SK-N-SH (cell line): ENCODE data around the gene HOXA5. TPM values are rescaled to one million over a fixed set of nuclear protein-coding genes. Genes with fewer than 3 reads are reported as not detected.

Experiments used
- CTCF ChIA-PET: fragments of 300-600, 350-600 bp; formaldehyde crosslinking; extraction: SDS; loops from one replicate; lab custom pipeline; 2021; lab: Yijun Ruan, JAX
- POLR2A ChIA-PET: fragments of 350-600 bp; sonication (Branson Sonifier 250); formaldehyde crosslinking; extraction: SDS; loops from one replicate; lab custom pipeline; 2020; ENCODE audit warnings: antibody characterized with exemption, inconsistent platforms; lab: Yijun Ruan, JAX
- DNase-seq: peaks from one replicate; pipeline ENCODE4 v3.0.0; 2012
- H2AFZ ChIP-seq: fragments of 200-600 bp; sonication (generic); 2 replicates; pipeline ENCODE4 v1.8.1; 2016; ENCODE audit warnings: antibody characterized with exemption, mild to moderate bottlenecking, low read depth
- H3F3A ChIP-seq: fragments of 200-600 bp; sonication (generic); replicated peaks from 2 replicates; pipeline ENCODE3; 2016; ENCODE audit warnings: antibody characterized with exemption, mild to moderate bottlenecking; ENCODE audit not compliant: insufficient read depth
- H3K27ac ChIP-seq, 2 experiments: fragments of 200-500 bp in 1 of 2; fragments of 200-600 bp in 1 of 2; sonication (Bioruptor generic) in 1 of 2; sonication (generic), shearing (Covaris generic) in 1 of 2; 2 replicates each; pipeline versions ENCODE4 v1.5.1 to v1.6.1; 2014 to 2016; ENCODE audit warnings: low read depth in 2 of 2, inconsistent platforms in 1 of 2, low read length in 1 of 2, mild to moderate bottlenecking in 1 of 2, mixed read lengths in 1 of 2
- H3K27me3 ChIP-seq: fragments of 200-600 bp; sonication (generic), shearing (Covaris generic); 2 replicates; pipeline ENCODE4 v1.6.1; 2016; ENCODE audit warnings: mixed run types; ENCODE audit not compliant: insufficient read depth
- H3K36me3 ChIP-seq, 2 experiments: fragments of 200-500 bp in 1 of 2; fragments of 200-600 bp in 1 of 2; sonication (Bioruptor generic) in 1 of 2; sonication (generic) in 1 of 2; replicated peaks in 1 of 2; 2 replicates each; pipeline versions ENCODE3 to v1.5.1; 2014 to 2016; ENCODE audit warnings: low read length in 1 of 2, mild to moderate bottlenecking in 1 of 2; ENCODE audit not compliant: insufficient read depth in 2 of 2, control insufficient read depth in 1 of 2
- H3K4me1 ChIP-seq, 2 experiments: fragments of 200-500 bp in 1 of 2; fragments of 200-600 bp in 1 of 2; sonication (Bioruptor generic) in 1 of 2; sonication (generic), shearing (Covaris generic) in 1 of 2; 2 replicates each; pipeline versions ENCODE4 v1.5.1 to v1.6.1; 2014 to 2016; ENCODE audit warnings: low read depth in 1 of 2, low read length in 1 of 2, mixed run types in 1 of 2; ENCODE audit not compliant: insufficient read depth in 2 of 2, control insufficient read depth in 1 of 2
- H3K4me2 ChIP-seq: fragments of 200-600 bp; sonication (generic), shearing (Covaris generic); 2 replicates; pipeline ENCODE4 v1.6.1; 2017; ENCODE audit warnings: mixed run types
- H3K4me3 ChIP-seq, 2 experiments: fragments of 200-500 bp in 1 of 2; fragments of 200-600 bp in 1 of 2; sonication (Bioruptor generic) in 1 of 2; sonication (generic), shearing (Covaris generic) in 1 of 2; 2 replicates each; pipeline versions ENCODE4 v1.5.1 to v1.8.1; 2014 to 2016; ENCODE audit warnings: low read depth in 2 of 2, inconsistent platforms in 1 of 2, low read length in 1 of 2, mild to moderate bottlenecking in 1 of 2, mixed read lengths in 1 of 2, moderate library complexity in 1 of 2
- H3K79me2 ChIP-seq: fragments of 200-600 bp; sonication (generic); 2 replicates; pipeline ENCODE4 v1.8.1; 2017; ENCODE audit warnings: mild to moderate bottlenecking; ENCODE audit not compliant: insufficient read depth
- H3K9ac ChIP-seq: fragments of 200-600 bp; sonication (generic); 2 replicates; pipeline ENCODE4 v1.6.1; 2017; ENCODE audit warnings: mixed run types
- H3K9me2 ChIP-seq: fragments of 200-600 bp; sonication (generic); 2 replicates; pipeline ENCODE4 v1.6.1; 2017; ENCODE audit warnings: mixed run types
- H3K9me3 ChIP-seq: fragments of 200-600 bp; sonication (generic); 2 replicates; pipeline ENCODE4 v1.6.1; 2017; ENCODE audit warnings: mixed run types, mild to moderate bottlenecking, moderate library complexity
- H4K20me1 ChIP-seq: fragments of 200-600 bp; sonication (generic); 2 replicates; pipeline ENCODE4 v1.6.1; 2017; ENCODE audit warnings: mild to moderate bottlenecking, mixed run types; ENCODE audit not compliant: insufficient read depth
- CHD2 ChIP-seq: fragments of 150-350 bp; IDR thresholded peaks from 2 replicates; pipeline ENCODE4 v1.6.1; 2018; ENCODE audit warnings: low read length; ENCODE audit not compliant: partially characterized antibody
- ELF1 ChIP-seq: IDR thresholded peaks from 2 replicates; pipeline ENCODE4 v1.4.0; 2012
- EZH2phosphoT487 ChIP-seq: fragments of 200-600 bp; sonication (generic); IDR thresholded peaks from 2 replicates; pipeline ENCODE4 v1.6.1; 2017; ENCODE audit warnings: low read depth, mixed run types, mild to moderate bottlenecking, antibody characterized with exemption, moderate library complexity, borderline replicate concordance
- FOXM1 ChIP-seq: IDR thresholded peaks from 2 replicates; pipeline ENCODE4 v1.4.0; 2012; ENCODE audit warnings: low read depth, mild to moderate bottlenecking
- GABPA ChIP-seq: IDR thresholded peaks from 2 replicates; pipeline ENCODE4 v1.4.0; 2012; ENCODE audit warnings: low read depth, mild to moderate bottlenecking
- GATA2 ChIP-seq: sonication (generic); formaldehyde crosslinking; IDR thresholded peaks from 2 replicates; pipeline ENCODE4 v1.5.0; 2020; ENCODE audit warnings: mild to moderate bottlenecking, missing genetic modification reagents
- IRF3 ChIP-seq: fragments of 150-350 bp; IDR thresholded peaks from 2 replicates; pipeline ENCODE4 v1.6.1; 2016; ENCODE audit warnings: mild to moderate bottlenecking, low read depth, low read length
- JUND ChIP-seq: IDR thresholded peaks from 2 replicates; pipeline ENCODE4 v1.4.0; 2012
- MEF2A ChIP-seq: IDR thresholded peaks from 2 replicates; pipeline ENCODE4 v1.4.0; 2012; ENCODE audit warnings: low read depth, borderline replicate concordance
- MXI1 ChIP-seq: IDR thresholded peaks from 2 replicates; pipeline ENCODE4 v1.6.1; 2012; ENCODE audit warnings: mild to moderate bottlenecking, low read depth, low read length, improper control_type of control experiment
- NFIC ChIP-seq: IDR thresholded peaks from 2 replicates; pipeline ENCODE4 v1.4.0; 2012; ENCODE audit warnings: borderline replicate concordance
- NRF1 ChIP-seq: IDR thresholded peaks from 2 replicates; pipeline ENCODE4 v1.6.1; 2012; ENCODE audit warnings: low read depth, mild to moderate bottlenecking, low read length
- PBX3 ChIP-seq: IDR thresholded peaks from 2 replicates; pipeline ENCODE4; 2012
- POLR2AphosphoS5 ChIP-seq: IDR thresholded peaks from 2 replicates; pipeline ENCODE4 v1.6.1; 2012; ENCODE audit warnings: low read depth, low read length
- RAD21 ChIP-seq: IDR thresholded peaks from 2 replicates; pipeline ENCODE4 v1.6.1; 2012; ENCODE audit warnings: mild to moderate bottlenecking, low read length
- RFX5 ChIP-seq: IDR thresholded peaks from 2 replicates; pipeline ENCODE4 v1.6.1; 2012; ENCODE audit warnings: mild to moderate bottlenecking, improper control_type of control experiment, low read length
- RXRA ChIP-seq: IDR thresholded peaks from 2 replicates; pipeline ENCODE4 v1.4.0; 2012; ENCODE audit warnings: low read depth, mild to moderate bottlenecking, borderline replicate concordance
- SMC3 ChIP-seq: IDR thresholded peaks from 2 replicates; pipeline ENCODE4 v1.6.1; 2012; ENCODE audit warnings: low read depth, low read length, improper control_type of control experiment
- TEAD4 ChIP-seq: IDR thresholded peaks from 2 replicates; pipeline ENCODE4 v1.4.0; 2012; ENCODE audit warnings: mild to moderate bottlenecking, borderline replicate concordance; ENCODE audit not compliant: insufficient read depth
- YY1 ChIP-seq: IDR thresholded peaks from 2 replicates; pipeline ENCODE4 v1.4.0; 2012; ENCODE audit warnings: low read depth, mild to moderate bottlenecking
- ZBTB33 ChIP-seq: IDR thresholded peaks from 2 replicates; pipeline ENCODE4 v1.4.0; 2012; ENCODE audit warnings: low read depth, borderline replicate concordance
- WGBS: methylation state at CpG from one replicate; pipeline ENCODE4 v1.1.6; 2017; ENCODE audit warnings: low lambda C conversion rate; 5-methylcytosine and 5-hydroxymethylcytosine counted together
- polyA plus RNA-seq, 3 experiments: library from polyadenylated mRNA; depleted of rRNA; stranded (reverse); fragments of >200 nt; gene quantifications; 2 replicates each; pipeline ENCODE4 v1.2.3, GENCODE V29; 2012
- TF ChIP-seq, protein P1 (sequence below): fragments of 150-350 bp; IDR thresholded peaks from 2 replicates; pipeline ENCODE4 v1.6.1; 2017; ENCODE audit warnings: antibody characterized with exemption, low read length, low read depth, borderline replicate concordance

The HOXA5 gene
- polyA plus RNA-seq, 1 of the 3 experiments (the other 2 are of a cell fraction) = not detected

DNA sequence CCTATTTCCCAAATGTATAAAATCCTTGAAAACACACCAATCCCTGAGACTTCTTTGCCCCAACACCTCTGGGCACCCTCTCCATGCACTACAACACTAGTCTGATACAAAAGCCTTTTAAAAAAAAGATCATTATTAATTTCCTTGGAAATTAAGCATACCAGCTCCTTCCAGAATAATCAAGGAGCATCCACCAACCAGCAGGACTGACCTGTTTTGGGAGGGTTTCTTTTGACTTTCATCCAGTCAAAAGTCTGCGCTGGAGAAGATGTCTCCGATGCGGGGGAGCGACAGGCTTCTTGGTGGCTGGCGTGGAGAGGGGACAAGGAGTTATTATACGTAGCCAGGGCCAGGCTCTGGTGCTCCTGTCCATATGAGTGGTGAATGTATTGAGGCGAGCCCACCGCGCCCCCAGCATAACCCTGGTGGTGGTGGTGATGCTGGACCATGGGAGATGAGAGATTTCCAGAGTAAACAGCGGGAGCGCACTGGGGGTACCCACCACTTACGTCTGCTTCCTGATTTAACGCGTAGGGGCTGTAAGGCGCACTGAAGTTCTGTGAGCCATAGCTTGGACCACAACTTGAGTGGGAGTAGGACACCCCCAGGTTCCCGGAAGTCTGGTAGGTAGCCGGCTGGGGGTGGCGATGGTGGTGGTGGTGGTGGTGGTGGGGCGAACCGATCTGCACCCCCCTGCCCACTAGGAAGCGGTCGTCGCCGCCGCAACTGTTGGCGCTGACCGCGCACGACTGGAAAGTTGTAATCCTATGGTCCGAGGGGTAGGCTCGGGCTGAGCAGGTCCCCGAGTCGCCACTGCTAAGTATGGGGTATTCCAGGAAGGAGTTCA lies 48.2 kb downstream of the HOXA5 start:
- Histone ChIP-seq H3F3A (no peaks in the 10 kb centered on the region), H3K27ac (no peak overlapping the region), H3K4me2 (no peak overlapping the region), H3K4me3 (no peak overlapping the region), H3K9ac (no peak overlapping the region), H4K20me1 (no peaks in the 10 kb centered on the region), H3K4me1 (no peaks in the 10 kb centered on the region; a peak in 1 of 4 replicates), H3K79me2 (no peaks in the 10 kb centered on the region), H3K27me3 (peaks cover 96% of the 10 kb centered on the region), H3K9me2 (no peaks in the 10 kb centered on the region), H3K36me3 (no peaks in the 10 kb centered on the region), H2AFZ (no peak overlapping the region), H3K9me3 (no peaks in the 10 kb centered on the region)
- ChIA-PET CTCF (no interaction called here), POLR2A (no interaction called here)
- DNase-seq = no peak
- WGBS = 23% methylated on average over 26 of the region's 33 CpGs
- TF ChIP-seq GATA2 (no peak), FOXM1 (no peak), PBX3 (no peak), TEAD4 (no peak), EZH2phosphoT487 (no peak), ELF1 (no peak), SMC3 (no peak), JUND (no peak), NFIC (no peak), GABPA (no peak), NRF1 (no peak)

- Histone ChIP-seq H3K9me3 (no peaks in the 10 kb centered on the region), H3K4me2 (no peak overlapping the region), H3K4me1 (no peaks in the 10 kb centered on the region; a peak in 1 of 4 replicates), H3K36me3 (no peaks in the 10 kb centered on the region), H4K20me1 (no peaks in the 10 kb centered on the region), H3K79me2 (no peaks in the 10 kb centered on the region), H2AFZ (no peak overlapping the region), H3K9me2 (no peaks in the 10 kb centered on the region), H3K4me3 (no peak overlapping the region), H3K9ac (no peak overlapping the region), H3K27me3 (peaks cover 94% of the 10 kb centered on the region), H3K27ac (no peak overlapping the region), H3F3A (no peaks in the 10 kb centered on the region)
- CTCF ChIA-PET = interaction anchor here (1.8 kb wide), 1 partner anchor 11 kb away, joined by 6 read pairs; no protein-coding TSS in a partner anchor
- 28% methylated on average over 29 of the region's 29 CpGs for WGBS
- TF ChIP-seq EZH2phosphoT487 (no peak), MXI1 (no peak), TEAD4 (no peak), ZBTB33 (no peak), CHD2 (no peak), RFX5 (no peak), RXRA (no peak), RAD21 (no peak), IRF3 (no peak), NRF1 (no peak), YY1 (no peak), POLR2AphosphoS5 (no peak), MEF2A (no peak), NFIC (no peak), GABPA (no peak)
- TF ChIP-seq, protein P1, sequence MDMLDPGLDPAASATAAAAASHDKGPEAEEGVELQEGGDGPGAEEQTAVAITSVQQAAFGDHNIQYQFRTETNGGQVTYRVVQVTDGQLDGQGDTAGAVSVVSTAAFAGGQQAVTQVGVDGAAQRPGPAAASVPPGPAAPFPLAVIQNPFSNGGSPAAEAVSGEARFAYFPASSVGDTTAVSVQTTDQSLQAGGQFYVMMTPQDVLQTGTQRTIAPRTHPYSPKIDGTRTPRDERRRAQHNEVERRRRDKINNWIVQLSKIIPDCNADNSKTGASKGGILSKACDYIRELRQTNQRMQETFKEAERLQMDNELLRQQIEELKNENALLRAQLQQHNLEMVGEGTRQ = no peak
- no peak for DNase-seq
- POLR2A ChIA-PET = no interaction called here
Observed at GRCh38 chr7:27094304-27095049, 49.0 kb downstream of the HOXA5 start.
